ENCODE results near the gene BRCA1.

DNA sequence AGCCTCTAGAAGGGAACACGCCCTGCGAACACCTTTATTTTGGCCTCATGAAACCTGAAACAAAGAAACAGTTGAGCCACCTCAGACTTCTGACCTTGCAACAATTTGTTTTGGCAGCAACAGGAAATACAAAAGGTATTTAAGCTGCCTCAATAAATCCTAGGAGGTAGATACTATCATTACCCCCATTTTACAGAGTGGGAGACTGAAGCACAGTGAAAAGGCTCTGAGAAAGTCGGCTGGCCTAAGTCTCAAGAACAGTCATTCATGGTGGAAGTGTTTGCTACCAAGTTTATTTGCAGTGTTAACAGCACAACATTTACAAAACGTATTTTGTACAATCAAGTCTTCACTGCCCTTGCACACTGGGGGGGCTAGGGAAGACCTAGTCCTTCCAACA, 81.1 kb downstream of the BRCA1 start:
- TF ChIP-seq CTCF (IDR thresholded peaks at IDR 0.05) (no peak), POLR2A (IDR thresholded peaks at IDR 0.05) (no peak)
